ENCODE data around the gene NRXN3. TPM values are rescaled to one million over a fixed set of nuclear protein-coding genes. Genes with fewer than 3 reads are reported as not detected.

Gene NRXN3
- total and polyA plus RNA-seq, 2 of the 13 experiments (the other 11 are each of a cell fraction or from before 2014, with no cell fraction given), result 0.03 TPM; not detected in 1

GRCh38 chr14:79543348-79543747 is 1373.2 kb downstream of the NRXN3 start (continued):
- TF ChIP-seq ZNF770 (CRISPR knock-in tag; IDR thresholded peaks at IDR 0.05), result no peak
- no peak for TF ChIP-seq ZNF350 (CRISPR knock-in tag; IDR thresholded peaks at IDR 0.05; ENCODE audit: borderline replicate concordance, low read depth)
- TF ChIP-seq SETDB1 (CRISPR knock-in tag; IDR thresholded peaks at IDR 0.05; ENCODE audit: borderline replicate concordance), result no peak
- no peak for TF ChIP-seq SKI (IDR thresholded peaks at IDR 0.05; ENCODE audit: partially characterized antibody)
- TF ChIP-seq TFAP4 (IDR thresholded peaks at IDR 0.05; ENCODE audit: borderline replicate concordance, low read depth), result no peak

- Histone ChIP-seq H3K79me2 (ENCODE audit: insufficient read depth, low read length) (no peaks in the 10 kb centered on the region), H4K20me1 (ENCODE audit: insufficient read depth, low read length) (no peaks in the 10 kb centered on the region), H3K36me3 (replicated peaks in 1 of 2; ENCODE audit: control insufficient read depth in 1 of 2, insufficient read depth in 2 of 2, low read length in 2 of 2) (no peaks in the 10 kb centered on the region), H3K9me3 (ENCODE audit: low read length) (peaks cover 93% of the 10 kb centered on the region), H3K4me2 (ENCODE audit: low read depth, low read length) (no peak overlapping the region), H3K4me3 (replicated peaks in 1 of 3; ENCODE audit: insufficient read depth in 1 of 3, low read depth in 2 of 3, low read length in 3 of 3) (no peak overlapping the region), H3K4me1 (ENCODE audit: insufficient read depth, low read length) (no peaks in the 10 kb centered on the region), H3K27ac (ENCODE audit: extremely low read length, insufficient read depth, low read length) (no peak overlapping the region), H2AFZ (ENCODE audit: low read length) (no peak overlapping the region), H3K27me3 (ENCODE audit: control insufficient read depth in 1 of 2, insufficient read depth in 2 of 2, low read length in 2 of 2) (no peaks in the 10 kb centered on the region), H3K9ac (ENCODE audit: insufficient read depth, low read depth, low read length) (no peak overlapping the region)
- ChIA-PET CTCF (ENCODE audit: low intra/inter-chr PET ratio, low total read pairs) (no interaction called here), POLR2A (no interaction called here)
- WGBS (ENCODE audit: low lambda C conversion rate), result 25% methylated on average over 7 of the region's 7 CpGs
- BruUV-seq (replicated peaks), result no TSS peak
- in situ Hi-C loops (cut with HindIII; ENCODE audit: extremely low pct_ligation_motif_present, low pct_unique_long_range_greater_than_20kb) (no loop called here), intact Hi-C loops (cut with micrococcal nuclease; ENCODE audit: unreplicated experiment) (no loop called here)
- no peak for ATAC-seq
- no peak for DNase-seq (ENCODE audit: low spot score)
- FAIRE-seq, result no peak
- TF ChIP-seq NFIC (IDR thresholded peaks at IDR 0.05; ENCODE audit: low read length) (no peak), HNRNPLL (IDR thresholded peaks at IDR 0.05; ENCODE audit: low read depth, low read length, poor library complexity, severe bottlenecking) (no peak), ZFX (CRISPR knock-in tag; IDR thresholded peaks at IDR 0.05; ENCODE audit: low read depth) (no peak), NCOA2 (CRISPR knock-in tag; IDR thresholded peaks at IDR 0.05) (no peak), BRF2 (CRISPR knock-in tag; IDR thresholded peaks at IDR 0.05) (no peak), HNF1B (CRISPR knock-in tag; IDR thresholded peaks at IDR 0.05) (no peak), ZNF850 (CRISPR knock-in tag; conservative IDR thresholded peaks at IDR 0.05) (no peak), POLR2A (IDR thresholded peaks at IDR 0.05; ENCODE audit: insufficient read depth in 1 of 2, low read depth in 2 of 2, low read length in 2 of 2) (no peak)
Measured at GRCh38 chr14:79543967-79544697, 1374.0 kb downstream of the NRXN3 start.

All from HepG2 (cell line).